ENCODE results near the gene SLC2A13. TPM values are rescaled to one million over a fixed set of nuclear protein-coding genes. Genes with fewer than 3 reads are reported as not detected.

SLC2A13 gene
- total RNA-seq, 2 donors from 2014 or later, result 10.3 to 12.9 TPM

DNA sequence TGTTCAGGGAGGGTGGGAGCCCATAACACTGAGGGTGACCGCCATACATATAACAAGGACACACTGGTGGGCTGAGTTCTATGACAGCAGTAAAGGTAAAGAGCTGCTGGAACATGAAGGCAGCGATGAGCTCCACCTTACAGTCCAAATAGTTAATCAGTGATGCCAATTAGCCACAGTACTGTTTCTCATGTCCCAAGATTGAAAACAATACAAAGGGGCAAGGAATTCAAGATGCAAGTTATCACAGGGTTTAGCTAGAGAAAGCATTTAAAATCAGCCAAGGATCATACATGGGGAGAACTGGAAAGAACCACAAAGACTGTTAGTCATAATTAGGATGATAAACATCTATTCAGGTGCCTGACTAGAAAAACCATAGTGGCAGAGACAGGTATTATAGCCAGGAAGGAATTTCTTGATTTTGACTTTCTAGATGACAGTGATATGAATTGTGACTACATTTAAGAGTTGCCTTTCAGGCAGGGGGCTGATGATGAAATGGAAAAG lies 221.2 kb downstream of the SLC2A13 start:
- 85 to 100% methylated on average over 1 to 2 of the region's 2 CpGs for WGBS, 2 experiments (ENCODE audit: insufficient coverage in 1 of 2, insufficient read length in 1 of 2)
- no peaks in the 10 kb centered on the region for H3K27me3 Mint-ChIP-seq (ENCODE audit: insufficient read depth)

GRCh38 chr12:39883411-39883810 lies 222.5 kb downstream of the SLC2A13 start:
- Histone ChIP-seq H3K4me3 (ENCODE audit: low read length) (no peak overlapping the region), H3K9me3 (ENCODE audit: control insufficient read depth, low read length) (peaks cover 18% of the 10 kb centered on the region), H3K9ac (ENCODE audit: extremely low read depth, low read length, poor library complexity, severe bottlenecking) (no peak overlapping the region), H3K27me3 (ENCODE audit: control insufficient read depth, insufficient read depth, low read length, poor library complexity, severe bottlenecking) (no peaks in the 10 kb centered on the region), H3K36me3 (ENCODE audit: control insufficient read depth, insufficient read depth, low read length) (no peaks in the 10 kb centered on the region), H3K27ac (ENCODE audit: low read depth, low read length) (no peak overlapping the region), H3K4me1 (ENCODE audit: control insufficient read depth, insufficient read depth, low read length) (no peaks in the 10 kb centered on the region)
- WGBS, 2 experiments (ENCODE audit: insufficient coverage in 1 of 2, insufficient read length in 1 of 2), result 82% methylated on average over 2 of the region's 2 CpGs; no CpG with 5 or more reads in 1 of the 2 experiments
- Mint-ChIP-seq H3K4me1 (no peaks in the 10 kb centered on the region), H3K4me3 (no peak overlapping the region), H3K27ac (no peak overlapping the region), H3K27me3 (ENCODE audit: insufficient read depth) (no peaks in the 10 kb centered on the region), H3K9me3 (peaks cover 27% of the 10 kb centered on the region), H3K36me3 (ENCODE audit: low read depth) (peaks cover 11% of the 10 kb centered on the region)
- DNase-seq, result no peak
- TF ChIP-seq, protein P1, sequence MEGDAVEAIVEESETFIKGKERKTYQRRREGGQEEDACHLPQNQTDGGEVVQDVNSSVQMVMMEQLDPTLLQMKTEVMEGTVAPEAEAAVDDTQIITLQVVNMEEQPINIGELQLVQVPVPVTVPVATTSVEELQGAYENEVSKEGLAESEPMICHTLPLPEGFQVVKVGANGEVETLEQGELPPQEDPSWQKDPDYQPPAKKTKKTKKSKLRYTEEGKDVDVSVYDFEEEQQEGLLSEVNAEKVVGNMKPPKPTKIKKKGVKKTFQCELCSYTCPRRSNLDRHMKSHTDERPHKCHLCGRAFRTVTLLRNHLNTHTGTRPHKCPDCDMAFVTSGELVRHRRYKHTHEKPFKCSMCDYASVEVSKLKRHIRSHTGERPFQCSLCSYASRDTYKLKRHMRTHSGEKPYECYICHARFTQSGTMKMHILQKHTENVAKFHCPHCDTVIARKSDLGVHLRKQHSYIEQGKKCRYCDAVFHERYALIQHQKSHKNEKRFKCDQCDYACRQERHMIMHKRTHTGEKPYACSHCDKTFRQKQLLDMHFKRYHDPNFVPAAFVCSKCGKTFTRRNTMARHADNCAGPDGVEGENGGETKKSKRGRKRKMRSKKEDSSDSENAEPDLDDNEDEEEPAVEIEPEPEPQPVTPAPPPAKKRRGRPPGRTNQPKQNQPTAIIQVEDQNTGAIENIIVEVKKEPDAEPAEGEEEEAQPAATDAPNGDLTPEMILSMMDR (conservative IDR thresholded peaks at IDR 0.05), result no peak

More for the DNA sequence above, 221.2 kb downstream of the SLC2A13 start:
- no peak overlapping the region for H3K27ac Mint-ChIP-seq
- peaks cover 15% of the 10 kb centered on the region for H3K9me3 Mint-ChIP-seq
- DNase-seq, result no peak
- no peaks in the 10 kb centered on the region for H3K36me3 ChIP-seq (ENCODE audit: control insufficient read depth, insufficient read depth, low read length)
- H3K27ac ChIP-seq (ENCODE audit: low read depth, low read length), result no peak overlapping the region
- no peaks in the 10 kb centered on the region for H3K27me3 ChIP-seq (ENCODE audit: control insufficient read depth, insufficient read depth, low read length, poor library complexity, severe bottlenecking)
- H3K4me3 ChIP-seq (ENCODE audit: low read length), result no peak overlapping the region
- peaks cover 6% of the 10 kb centered on the region for H3K36me3 Mint-ChIP-seq (ENCODE audit: low read depth)
- no peak overlapping the region for H3K9ac ChIP-seq (ENCODE audit: extremely low read depth, low read length, poor library complexity, severe bottlenecking)
- no peak overlapping the region for H3K4me3 Mint-ChIP-seq
- H3K4me1 ChIP-seq (ENCODE audit: control insufficient read depth, insufficient read depth, low read length), result no peaks in the 10 kb centered on the region
- TF ChIP-seq, protein P1 (conservative IDR thresholded peaks at IDR 0.05), result no peak
- H3K4me1 Mint-ChIP-seq, result no peaks in the 10 kb centered on the region
- peaks cover 5% of the 10 kb centered on the region for H3K9me3 ChIP-seq (ENCODE audit: control insufficient read depth, low read length)

DNA sequence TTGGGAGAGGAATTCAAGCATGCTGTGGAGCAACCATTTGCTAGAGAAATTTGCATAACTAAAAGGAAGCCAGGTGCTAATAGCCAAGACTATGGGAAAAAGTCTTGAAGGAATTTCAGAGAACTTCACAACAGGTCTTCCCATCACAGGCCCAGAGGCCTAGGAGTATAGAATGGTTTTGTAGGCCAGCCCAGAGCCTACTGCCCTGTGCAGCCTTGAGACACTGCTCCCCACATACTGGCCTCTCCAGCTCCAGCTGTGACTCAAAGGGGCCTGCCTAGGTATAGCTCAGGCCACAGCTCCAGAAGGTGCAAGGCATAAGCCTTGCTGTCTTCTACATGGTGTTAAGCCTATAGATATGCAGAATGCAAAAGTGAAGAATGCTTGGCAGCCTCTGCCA lies 227.1 kb downstream of the SLC2A13 start:
- TF ChIP-seq, protein P1 (conservative IDR thresholded peaks at IDR 0.05), result no peak
- Histone ChIP-seq H3K4me1 (ENCODE audit: control insufficient read depth, insufficient read depth, low read length) (no peaks in the 10 kb centered on the region), H3K27ac (ENCODE audit: low read depth, low read length) (no peak overlapping the region), H3K9me3 (ENCODE audit: control insufficient read depth, low read length) (peaks cover 29% of the 10 kb centered on the region), H3K9ac (ENCODE audit: extremely low read depth, low read length, poor library complexity, severe bottlenecking) (no peak overlapping the region), H3K36me3 (ENCODE audit: control insufficient read depth, insufficient read depth, low read length) (no peaks in the 10 kb centered on the region), H3K4me3 (ENCODE audit: low read length) (no peak overlapping the region), H3K27me3 (ENCODE audit: control insufficient read depth, insufficient read depth, low read length, poor library complexity, severe bottlenecking) (no peaks in the 10 kb centered on the region)
- Mint-ChIP-seq H3K36me3 (ENCODE audit: low read depth) (peaks cover 16% of the 10 kb centered on the region), H3K4me1 (peaks cover 12% of the 10 kb centered on the region), H3K27me3 (ENCODE audit: insufficient read depth) (no peaks in the 10 kb centered on the region), H3K4me3 (no peak overlapping the region), H3K9me3 (peaks cover 41% of the 10 kb centered on the region), H3K27ac (no peak overlapping the region)
- no peak for DNase-seq
